T-helper 1 cell treated with Interleukin-12 subunit alpha and Interleukin-12 subunit beta and Interleukin-4 antibody, amounts not matched to agents 30 μg/mL and 1 μg/mL, for 36 hours (primary cell): ENCODE data around the gene MTFR1L.

Experiments used
- H3K27ac Mint-ChIP-seq: one replicate; pipeline ENCODE4 v1.8.0; 2021; ENCODE audit warnings: mild to moderate bottlenecking, mixed read lengths
- H3K27me3 Mint-ChIP-seq: one replicate; pipeline ENCODE4 v1.8.0; 2021; ENCODE audit warnings: low read depth, mixed read lengths
- H3K36me3 Mint-ChIP-seq: one replicate; pipeline ENCODE4 v1.8.0; 2021; ENCODE audit warnings: low read depth, mixed read lengths
- H3K4me1 Mint-ChIP-seq: one replicate; pipeline ENCODE4 v1.8.0; 2021; ENCODE audit warnings: low read depth, mixed read lengths
- H3K4me3 Mint-ChIP-seq: one replicate; pipeline ENCODE4 v1.8.0; 2021; ENCODE audit warnings: mild to moderate bottlenecking, moderate library complexity, mixed read lengths
- H3K9me3 Mint-ChIP-seq: one replicate; pipeline ENCODE4 v1.8.0; 2021; ENCODE audit warnings: mixed read lengths

Gene MTFR1L

GRCh38 chr1:25819491-25820246 is at the start of gene MTFR1L:
Gene MTFR1L (plus strand): TSS chr1:25819954. CDS start chr1:25823105, 3,151 bp downstream.
- peaks cover 5% of the 10 kb centered on the region for H3K36me3 Mint-ChIP-seq
- no peaks in the 10 kb centered on the region for H3K9me3 Mint-ChIP-seq
- H3K4me3 Mint-ChIP-seq: peak within 1 kb of the TSS; percentile 99
- peaks cover 27% of the 10 kb centered on the region for H3K4me1 Mint-ChIP-seq
- H3K27ac Mint-ChIP-seq: peak within 1 kb of the TSS; percentile 97
- no peaks in the 10 kb centered on the region for H3K27me3 Mint-ChIP-seq

GRCh38 chr1:25770541-25771220 is 49.1 kb upstream of the MTFR1L start:
- H3K27ac Mint-ChIP-seq: no peak overlapping the region
- no peak overlapping the region for H3K4me3 Mint-ChIP-seq
- H3K36me3 Mint-ChIP-seq: peaks cover 4% of the 10 kb centered on the region
- H3K4me1 Mint-ChIP-seq: peaks cover 23% of the 10 kb centered on the region
- peaks cover 45% of the 10 kb centered on the region for H3K27me3 Mint-ChIP-seq
- no peaks in the 10 kb centered on the region for H3K9me3 Mint-ChIP-seq

GRCh38 chr1:25771221-25772114 is 48.3 kb upstream of the MTFR1L start:
- no peaks in the 10 kb centered on the region for H3K9me3 Mint-ChIP-seq
- no peak overlapping the region for H3K4me3 Mint-ChIP-seq
- peaks cover 4% of the 10 kb centered on the region for H3K36me3 Mint-ChIP-seq
- no peak overlapping the region for H3K27ac Mint-ChIP-seq
- peaks cover 45% of the 10 kb centered on the region for H3K27me3 Mint-ChIP-seq
- H3K4me1 Mint-ChIP-seq: peaks cover 23% of the 10 kb centered on the region

- Mint-ChIP-seq H3K27me3 (peaks cover 45% of the 10 kb centered on the region), H3K4me1 (peaks cover 23% of the 10 kb centered on the region), H3K36me3 (peaks cover 4% of the 10 kb centered on the region), H3K4me3 (no peak overlapping the region), H3K27ac (no peak overlapping the region), H3K9me3 (no peaks in the 10 kb centered on the region)
Observed at GRCh38 chr1:25772164-25772563, 47.6 kb upstream of the MTFR1L start.

- peaks cover 23% of the 10 kb centered on the region for H3K4me1 Mint-ChIP-seq
Observed at GRCh38 chr1:25772692-25773245, 47.0 kb upstream of the MTFR1L start.

GRCh38 chr1:25773441-25774125 is 46.2 kb upstream of the MTFR1L start:
- Mint-ChIP-seq H3K9me3 (no peaks in the 10 kb centered on the region), H3K27ac (no peak overlapping the region), H3K36me3 (peaks cover 4% of the 10 kb centered on the region), H3K27me3 (peaks cover 50% of the 10 kb centered on the region), H3K4me3 (no peak overlapping the region), H3K4me1 (peaks cover 27% of the 10 kb centered on the region)

More at GRCh38 chr1:25772692-25773245, 47.0 kb upstream of the MTFR1L start:
- Mint-ChIP-seq H3K27ac (no peak overlapping the region), H3K36me3 (peaks cover 4% of the 10 kb centered on the region), H3K9me3 (no peaks in the 10 kb centered on the region), H3K4me3 (no peak overlapping the region), H3K27me3 (peaks cover 50% of the 10 kb centered on the region)

- H3K4me3 Mint-ChIP-seq: no peak overlapping the region
Observed at GRCh38 chr1:25774206-25774803, 45.4 kb upstream of the MTFR1L start.

GRCh38 chr1:25774921-25775771 is 44.6 kb upstream of the MTFR1L start:
- Mint-ChIP-seq H3K27me3 (peaks cover 46% of the 10 kb centered on the region), H3K27ac (peak overlapping the region; percentile 53), H3K36me3 (peaks cover 4% of the 10 kb centered on the region), H3K9me3 (no peaks in the 10 kb centered on the region), H3K4me1 (peaks cover 27% of the 10 kb centered on the region), H3K4me3 (peak overlapping the region; percentile 54)

More at GRCh38 chr1:25774206-25774803, 45.4 kb upstream of the MTFR1L start:
- Mint-ChIP-seq H3K27ac (no peak overlapping the region), H3K27me3 (peaks cover 50% of the 10 kb centered on the region), H3K36me3 (peaks cover 4% of the 10 kb centered on the region), H3K4me1 (peaks cover 27% of the 10 kb centered on the region), H3K9me3 (no peaks in the 10 kb centered on the region)

GRCh38 chr1:25779388-25779787 is 40.4 kb upstream of the MTFR1L start:
- Mint-ChIP-seq H3K36me3 (no peaks in the 10 kb centered on the region), H3K9me3 (no peaks in the 10 kb centered on the region), H3K4me3 (no peak overlapping the region), H3K27ac (no peak overlapping the region), H3K27me3 (peaks cover 24% of the 10 kb centered on the region), H3K4me1 (peaks cover 17% of the 10 kb centered on the region)

- H3K27me3 Mint-ChIP-seq: peaks cover 25% of the 10 kb centered on the region
- H3K9me3 Mint-ChIP-seq: no peaks in the 10 kb centered on the region
- H3K4me3 Mint-ChIP-seq: no peak overlapping the region
- H3K4me1 Mint-ChIP-seq: peaks cover 14% of the 10 kb centered on the region
- no peak overlapping the region for H3K27ac Mint-ChIP-seq
- H3K36me3 Mint-ChIP-seq: no peaks in the 10 kb centered on the region
Observed at GRCh38 chr1:25779894-25780293, 39.9 kb upstream of the MTFR1L start.

- H3K4me1 Mint-ChIP-seq: peaks cover 7% of the 10 kb centered on the region
- H3K4me3 Mint-ChIP-seq: no peak overlapping the region
- peaks cover 24% of the 10 kb centered on the region for H3K27me3 Mint-ChIP-seq
- H3K27ac Mint-ChIP-seq: no peak overlapping the region
- no peaks in the 10 kb centered on the region for H3K36me3 Mint-ChIP-seq
- H3K9me3 Mint-ChIP-seq: no peaks in the 10 kb centered on the region
Observed at GRCh38 chr1:25780318-25781129, 39.2 kb upstream of the MTFR1L start.

GRCh38 chr1:25781130-25781433 is 38.7 kb upstream of the MTFR1L start:
- no peak overlapping the region for H3K4me3 Mint-ChIP-seq
- H3K36me3 Mint-ChIP-seq: no peaks in the 10 kb centered on the region
- peaks cover 4% of the 10 kb centered on the region for H3K4me1 Mint-ChIP-seq
- no peak overlapping the region for H3K27ac Mint-ChIP-seq
- H3K27me3 Mint-ChIP-seq: peaks cover 24% of the 10 kb centered on the region
- H3K9me3 Mint-ChIP-seq: no peaks in the 10 kb centered on the region
